Glomerular visceral epithelial cell (primary cell): ENCODE data around the gene CATSPER1.

Experiments used
- DNase-seq: peaks from one replicate; pipeline ENCODE4 v3.0.0-alpha.2; 2016; ENCODE audit errors: extremely low spot score

Gene CATSPER1

GRCh38 chr11:65968600-65969482, 57.4 kb downstream of the CATSPER1 start:
- no peak for DNase-seq

- DNase-seq: no peak
Measured at GRCh38 chr11:65967329-65967934, 58.8 kb downstream of the CATSPER1 start.
